ENCODE data around the gene SYCP1.
"Not testable (repeated sequence)": the region's sequence is repeated elsewhere in the genome, so short reads cannot be mapped to it uniquely, and the experiment has no call there.

The SYCP1 gene

DNA sequence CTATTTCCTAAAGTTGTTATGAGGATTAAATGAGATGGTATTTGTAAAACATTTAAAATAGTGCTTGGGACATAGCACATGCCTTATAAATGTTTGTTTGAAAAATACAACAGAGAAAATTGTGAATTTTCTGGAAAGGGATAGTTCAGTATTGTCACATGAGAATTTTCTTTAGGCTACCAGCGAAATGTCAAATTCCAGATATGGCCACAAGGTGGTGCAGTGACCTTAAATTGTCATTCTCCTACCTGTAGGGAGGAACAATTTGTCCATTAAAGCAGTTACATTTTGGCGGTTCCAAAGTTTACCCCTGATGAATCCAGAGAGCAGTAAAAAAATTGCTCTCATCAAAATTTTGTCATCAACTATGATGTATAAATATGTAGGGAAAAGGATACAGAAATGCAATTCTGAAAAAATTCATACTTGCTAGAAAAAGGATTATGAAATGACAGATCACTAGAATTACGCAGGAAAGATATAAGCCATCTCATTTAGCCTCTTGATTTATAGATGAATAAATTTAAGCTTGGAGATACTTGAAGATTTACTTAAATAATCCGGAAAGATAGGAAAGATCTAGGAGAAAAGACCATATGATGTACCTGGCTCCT lies 124.7 kb downstream of the SYCP1 start:
- DNase-seq (ENCODE audit: low read depth): peak; percentile 47

DNA sequence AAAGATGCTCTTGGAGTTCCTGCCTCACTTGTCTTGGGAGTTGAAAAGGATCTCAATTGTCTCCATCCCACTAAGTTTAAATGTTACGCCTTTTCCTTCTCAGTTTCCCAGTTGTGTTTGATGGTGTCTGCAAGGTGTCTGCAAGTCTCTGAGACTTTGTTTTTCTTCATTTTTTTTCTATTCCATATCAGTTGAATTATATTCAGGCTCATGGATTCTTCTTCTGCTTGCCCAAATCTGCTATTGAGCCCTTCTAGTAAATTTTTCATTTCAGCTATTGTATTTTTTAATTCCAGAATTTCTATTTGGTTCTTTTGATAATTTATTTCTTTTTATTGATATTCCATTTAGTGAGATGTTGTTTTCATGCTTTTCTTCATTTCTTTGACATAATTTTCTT lies 127.6 kb downstream of the SYCP1 start:
- DNase-seq (ENCODE audit: low read depth): no peak

DNA sequence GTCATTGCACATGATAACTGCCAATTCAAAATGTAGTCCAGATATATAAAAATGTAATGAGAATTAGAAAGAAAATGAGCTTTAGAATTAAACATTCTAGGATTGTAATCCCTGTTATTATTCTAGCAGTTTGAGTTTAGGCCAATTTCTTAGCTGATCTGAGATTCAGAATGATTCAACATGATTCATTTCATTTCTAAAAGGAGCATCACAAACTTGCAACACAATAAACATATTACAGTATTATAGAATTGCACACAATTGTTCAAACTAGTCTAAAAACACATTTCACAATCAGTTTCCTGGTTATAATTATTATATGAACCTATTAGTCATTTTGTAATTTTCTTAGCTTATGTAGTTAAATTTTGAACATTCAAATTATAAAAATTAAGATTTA lies 131.6 kb downstream of the SYCP1 start:
- no peak for DNase-seq (ENCODE audit: low read depth)

DNA sequence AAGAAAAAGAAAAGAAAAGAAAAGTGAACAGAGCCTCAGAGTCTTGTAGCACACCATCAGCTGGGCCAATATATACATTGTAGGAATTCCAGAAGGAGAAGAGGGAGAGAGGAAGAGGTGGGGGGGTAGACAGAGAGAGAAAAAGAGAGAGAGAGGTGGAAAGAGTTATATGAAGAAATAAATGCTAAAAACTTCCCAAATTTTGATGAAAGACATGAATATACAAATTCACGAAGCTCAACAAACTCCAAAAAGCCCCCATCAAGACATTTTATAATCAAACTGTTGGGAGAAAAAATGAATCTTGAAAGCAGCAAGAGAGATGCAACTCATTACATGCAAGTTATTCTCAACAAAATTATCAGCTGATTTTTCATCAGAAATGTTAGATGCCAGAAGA lies 133.4 kb downstream of the SYCP1 start:
- DNase-seq (ENCODE audit: low read depth): no peak

DNA sequence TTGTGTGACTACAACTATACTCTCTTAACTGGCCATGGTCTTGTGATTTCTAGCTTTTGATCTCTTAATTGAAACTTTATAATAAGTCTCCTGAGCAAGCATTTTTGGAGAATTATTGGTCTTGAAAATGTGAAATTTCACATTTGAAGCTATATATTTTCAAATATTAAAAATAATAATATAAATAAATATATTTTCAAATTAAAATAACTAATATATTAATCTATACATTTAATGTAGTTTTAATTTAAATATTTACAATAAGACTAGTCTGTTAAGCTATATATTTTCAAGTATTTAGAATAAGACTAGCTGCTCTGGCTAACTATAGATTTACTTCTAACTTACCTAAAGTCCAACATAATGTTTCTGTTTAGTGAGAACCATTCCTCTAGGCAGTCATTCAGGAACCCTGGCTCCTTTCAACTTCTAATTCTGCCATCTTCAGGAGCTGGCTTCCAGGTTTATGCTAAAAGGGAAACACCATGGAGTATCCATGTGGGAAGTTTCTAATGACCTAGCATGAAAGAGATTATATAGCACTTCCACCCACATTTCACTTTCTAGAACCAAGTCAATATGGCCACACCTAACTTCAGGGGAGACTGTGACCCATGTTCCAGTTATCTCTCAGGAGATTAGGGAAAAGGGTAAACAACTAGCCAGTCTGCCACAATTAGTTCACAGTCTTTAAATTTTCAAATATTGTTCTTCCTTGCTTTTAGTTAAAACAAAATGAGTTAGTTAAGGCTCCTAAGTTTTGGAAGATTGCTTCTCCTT lies 143.0 kb downstream of the SYCP1 start:
- DNase-seq (ENCODE audit: low read depth): no peak

DNA sequence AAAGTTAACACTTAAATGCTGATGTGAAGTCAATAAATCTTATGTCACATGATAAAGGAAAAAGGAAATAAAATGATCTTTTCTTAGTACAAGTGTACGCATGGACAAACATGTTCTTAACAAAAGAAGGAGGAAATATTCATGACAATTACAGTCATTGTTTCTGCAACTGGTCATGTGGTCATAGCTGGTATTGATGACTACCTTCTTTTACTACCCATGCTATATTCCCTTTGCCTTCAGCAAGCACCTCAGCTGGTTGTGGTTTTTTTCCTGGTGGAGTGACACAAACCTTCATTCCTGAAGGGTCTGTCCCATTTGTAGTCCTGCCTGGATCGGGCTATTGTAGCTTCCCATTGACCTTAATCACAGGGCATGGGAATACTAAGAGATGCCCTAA lies 151.5 kb downstream of the SYCP1 start:
- no peak for DNase-seq (ENCODE audit: low read depth)

DNA sequence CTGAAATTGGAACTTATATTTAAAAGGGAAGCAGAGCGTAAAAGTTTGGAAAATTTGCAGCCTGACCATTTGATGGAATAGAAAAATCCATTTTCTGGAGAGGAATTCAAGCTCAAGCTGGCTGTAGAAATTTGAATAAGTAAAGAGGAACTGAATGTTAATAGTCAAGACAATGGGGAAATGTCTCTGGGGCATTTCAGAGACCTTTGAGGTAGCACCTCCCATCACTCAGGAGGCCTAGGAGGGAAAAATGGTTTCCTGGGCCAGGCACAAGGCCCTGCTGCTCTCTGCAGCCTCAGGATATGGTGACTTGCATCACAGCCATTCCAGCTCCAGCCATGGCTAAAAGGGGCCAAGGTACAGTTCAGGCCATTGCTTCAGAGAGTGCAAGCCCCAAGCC lies 157.3 kb downstream of the SYCP1 start:
- no peak for DNase-seq (ENCODE audit: low read depth)

DNA sequence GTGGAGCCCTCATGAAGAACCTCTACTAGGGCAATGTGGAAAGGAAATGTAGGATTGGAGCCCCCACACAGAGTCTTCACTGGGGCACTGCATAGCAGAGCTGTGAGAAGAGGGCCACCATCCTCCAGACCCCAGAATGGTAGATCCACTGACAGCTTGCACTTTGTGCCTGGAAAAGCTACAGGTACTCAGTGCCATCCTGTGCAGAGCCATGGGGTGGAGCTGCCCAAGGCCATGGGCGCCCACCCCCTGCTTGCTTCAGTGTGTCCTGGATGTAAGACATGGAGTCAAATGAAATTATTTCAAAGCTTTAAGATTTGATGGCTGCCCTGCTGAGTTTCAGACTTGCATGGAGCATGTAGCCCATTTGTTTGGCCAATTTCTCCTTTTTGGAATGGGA lies 157.8 kb downstream of the SYCP1 start:
- DNase-seq (ENCODE audit: low read depth): no peak

DNA sequence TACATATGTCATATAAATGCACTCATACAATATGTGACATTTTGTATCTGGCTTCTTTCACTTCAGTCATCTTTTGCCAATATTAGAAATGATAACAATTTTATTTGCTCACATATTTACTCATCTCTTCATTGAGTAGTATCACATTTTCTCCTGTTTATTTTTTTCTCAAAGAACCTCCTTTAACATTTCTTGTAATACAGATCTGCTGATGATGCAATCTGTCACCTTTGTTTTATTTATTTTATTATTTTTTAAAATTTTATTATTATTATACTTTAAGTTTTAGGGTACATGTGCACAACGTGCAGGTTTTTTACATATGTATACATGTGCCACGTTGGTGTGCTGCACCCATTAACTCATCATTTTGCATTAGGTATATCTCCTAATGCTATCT lies 159.1 kb downstream of the SYCP1 start:
- no peak for DNase-seq (ENCODE audit: low read depth)

DNA sequence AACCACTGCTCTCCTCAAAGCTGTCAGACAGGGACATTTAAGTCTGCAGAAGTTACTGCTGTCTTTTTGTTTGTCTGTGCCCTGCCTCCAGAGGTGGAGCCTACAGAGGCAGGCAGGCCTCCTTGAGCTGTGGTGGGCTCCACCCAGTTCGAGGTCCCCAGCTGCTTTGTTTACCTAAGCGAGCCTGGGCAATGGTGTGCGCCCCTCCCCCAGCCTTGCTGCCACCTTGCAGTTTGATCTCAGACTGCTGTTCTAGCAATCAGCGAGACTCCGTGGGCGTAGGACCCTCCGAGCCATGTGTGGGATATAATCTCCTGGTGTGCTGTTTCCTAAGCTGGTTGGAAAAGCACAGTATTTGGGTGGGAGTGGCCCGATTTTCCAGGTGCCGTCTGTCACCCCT lies 164.9 kb downstream of the SYCP1 start:
- DNase-seq (ENCODE audit: low read depth): not testable (repeated sequence)

DNA sequence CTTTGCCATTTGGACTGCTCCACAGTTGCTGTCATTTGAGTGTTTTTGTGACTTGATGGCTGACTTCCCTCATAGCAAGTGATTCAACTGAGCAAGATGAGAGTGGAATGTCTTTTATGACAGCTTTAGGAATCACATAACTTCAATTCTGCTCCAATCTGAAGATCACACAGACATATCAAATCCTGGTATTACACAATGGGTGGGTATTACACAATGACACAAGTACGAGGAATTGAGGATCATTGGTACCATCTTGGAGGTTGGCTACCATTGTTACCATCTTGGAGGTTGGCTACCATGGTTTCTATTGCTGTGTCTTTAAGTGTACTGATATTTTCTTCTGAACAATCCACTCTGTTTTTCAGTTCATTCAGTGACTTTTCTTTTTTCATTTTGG lies 166.5 kb downstream of the SYCP1 start:
- DNase-seq (ENCODE audit: low read depth): no peak

DNA sequence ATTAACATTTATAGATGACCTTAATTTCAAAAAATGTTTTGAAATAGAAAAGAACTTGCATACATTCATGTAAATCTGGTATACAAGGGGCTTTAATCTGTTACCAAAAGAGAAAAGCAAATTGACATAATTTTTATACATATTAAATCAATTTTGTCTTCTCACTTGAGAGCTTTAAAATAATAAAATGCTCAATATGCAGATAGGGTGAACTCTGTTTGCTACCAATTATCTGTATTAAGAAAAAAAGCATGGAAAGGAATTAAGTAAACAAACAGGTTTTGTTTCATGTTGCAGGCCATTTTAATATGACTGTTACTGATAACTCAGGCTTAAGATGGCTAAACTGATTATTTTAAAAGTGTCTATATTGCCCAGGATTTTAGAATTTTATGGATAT lies 168.9 kb downstream of the SYCP1 start:
- DNase-seq (ENCODE audit: low read depth): no peak

DNA sequence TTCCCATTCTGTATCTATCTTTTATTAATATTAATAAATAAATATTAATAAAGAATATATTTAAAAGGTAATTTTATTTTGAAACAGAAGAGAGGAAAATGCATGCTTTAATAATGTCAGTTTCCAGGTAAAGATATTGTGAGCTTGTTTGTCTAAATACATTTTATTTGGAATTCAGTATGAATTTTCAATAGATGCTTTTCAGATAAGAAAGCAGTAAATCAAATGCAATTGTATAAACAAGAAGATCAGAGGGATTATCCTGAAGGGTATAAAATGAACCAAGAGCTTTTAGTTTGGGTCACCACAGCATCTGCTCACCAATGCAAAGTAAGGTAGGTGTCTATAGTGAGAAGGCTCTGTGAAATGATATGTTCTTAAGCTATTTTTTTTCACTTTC lies 174.9 kb downstream of the SYCP1 start, which contains the start of gene TSHB:
TSS of gene TSHB (plus strand) at position 301 of the 400 bp plus-strand sequence. CDS start 3,537 bp downstream, outside the sequence.
- DNase-seq (ENCODE audit: low read depth): no peak

DNA sequence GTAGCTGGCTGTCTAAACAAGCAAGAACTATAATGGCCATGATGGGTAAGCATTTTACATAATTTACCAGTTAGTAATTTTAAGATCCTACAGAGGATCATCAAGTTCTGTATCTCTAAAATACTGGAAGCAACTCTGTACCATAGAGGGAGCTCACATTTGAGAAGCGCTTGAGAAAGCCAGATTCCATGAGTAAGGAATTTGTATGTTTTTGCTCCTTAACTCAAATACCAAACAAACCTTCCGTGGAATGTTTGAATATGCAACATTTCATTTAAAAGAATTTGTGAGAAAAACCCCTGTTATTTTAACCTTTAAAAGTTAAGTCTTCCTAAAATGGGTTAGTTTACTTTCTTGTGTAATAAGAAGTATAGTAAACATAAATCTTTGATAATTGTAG lies 176.9 kb downstream of the SYCP1 start:
- DNase-seq (ENCODE audit: low read depth): no peak

DNA sequence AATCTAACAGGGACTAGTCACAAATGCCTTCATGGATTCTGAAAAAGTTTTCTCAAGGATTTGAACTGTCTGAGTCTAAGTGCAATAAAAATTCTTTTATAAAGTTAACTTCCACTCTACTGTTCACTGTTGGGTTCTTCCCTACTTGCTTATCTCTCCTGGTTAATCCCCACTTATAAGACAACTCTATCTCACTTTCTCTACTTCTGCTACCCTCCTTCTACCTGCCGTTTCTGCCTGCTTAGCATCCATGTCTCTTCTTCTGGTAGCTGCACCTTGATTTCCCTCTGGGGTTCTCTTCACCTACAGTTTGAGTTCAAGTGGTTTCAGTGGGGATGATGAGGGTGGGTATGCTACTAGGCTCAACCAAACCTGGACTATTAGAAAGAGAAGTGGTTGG lies 181.0 kb downstream of the SYCP1 start:
- DNase-seq (ENCODE audit: low read depth): no peak

DNA sequence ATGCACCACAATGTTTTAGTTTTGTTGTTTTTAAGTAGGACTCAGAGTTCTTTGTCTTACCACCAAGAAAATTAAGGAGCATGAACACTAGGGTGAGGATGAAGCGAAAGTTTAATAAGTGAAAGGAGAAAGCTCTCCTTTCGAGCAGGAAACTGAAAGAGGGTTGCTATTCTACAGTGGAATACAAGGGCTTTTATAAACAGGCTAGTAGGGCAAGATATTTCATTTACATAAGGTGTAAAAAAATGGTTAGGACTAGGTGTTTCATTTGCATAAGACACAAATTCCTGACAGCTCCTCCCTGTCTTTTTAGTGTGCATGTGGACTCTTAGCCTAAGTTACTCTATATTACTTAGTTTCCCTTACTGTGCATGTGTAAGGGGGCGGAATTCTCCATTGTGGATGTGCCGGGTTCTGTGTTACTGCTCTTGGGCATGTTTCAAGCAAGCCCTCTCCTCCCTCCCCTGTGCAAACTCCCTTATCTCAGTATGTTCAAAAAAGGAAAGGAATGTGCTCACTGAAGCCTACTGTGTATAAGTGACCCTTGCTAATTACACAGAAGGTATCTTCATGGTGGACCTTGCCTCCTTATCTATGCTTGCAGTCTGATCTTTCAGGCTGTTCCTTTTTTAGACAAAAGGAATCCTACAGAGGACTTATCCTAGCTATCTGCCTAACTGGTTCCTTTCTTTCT lies 182.3 kb downstream of the SYCP1 start:
- no peak for DNase-seq (ENCODE audit: low read depth)

DNA sequence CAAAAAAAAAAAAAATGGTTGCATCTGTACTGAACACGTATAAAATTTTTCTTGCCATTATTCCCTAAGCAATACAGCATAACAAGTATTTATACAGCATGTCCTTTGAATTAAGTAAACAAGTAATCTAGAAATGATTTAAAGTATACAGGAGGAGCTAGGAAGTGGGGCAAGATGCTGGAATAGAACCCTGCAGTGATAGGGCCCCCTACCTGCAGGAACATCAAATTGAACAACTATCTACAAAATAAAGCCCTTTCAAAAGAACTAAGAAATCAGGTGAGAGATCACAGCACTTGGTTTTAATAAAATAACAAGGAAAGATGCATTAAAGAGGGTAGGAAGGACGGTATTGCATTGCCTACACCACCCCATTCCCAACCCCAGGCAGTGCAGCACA lies 185.8 kb downstream of the SYCP1 start:
- no peak for DNase-seq (ENCODE audit: low read depth)

DNA sequence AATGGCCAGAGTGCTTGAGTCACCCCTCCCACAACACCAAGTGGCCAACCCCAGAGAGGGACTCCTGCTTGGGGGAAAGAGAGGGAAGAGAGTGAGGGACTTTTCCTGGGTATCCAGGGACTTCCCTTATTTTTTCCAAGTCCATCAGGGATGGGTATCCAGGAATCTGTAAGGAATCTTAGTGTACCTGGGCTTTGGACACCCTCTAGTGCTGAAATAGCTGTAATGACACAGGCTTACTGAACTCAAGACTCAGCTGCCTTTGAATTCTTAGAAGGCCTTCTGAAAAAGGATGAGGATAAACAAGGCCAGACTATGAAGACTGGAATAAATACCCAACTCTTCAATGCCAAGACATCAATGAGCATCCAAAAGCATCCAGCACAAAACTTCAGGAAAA lies 187.0 kb downstream of the SYCP1 start:
- DNase-seq (ENCODE audit: low read depth): no peak

Measured in stimulated activated CD8-positive, alpha-beta memory T cell treated with anti-CD3 and anti-CD28 coated beads, Interleukin-4, amount 100 ng/mL, for 24 hours (primary cell).